B cell (primary cell): ENCODE results near the gene ITGB2.

Experiments
- CTCF ChIP-seq: fragments of 200-600 bp; IDR thresholded peaks from one replicate; pipeline ENCODE4 v1.8.0; 2022; ENCODE audit warnings: antibody characterized with exemption, mild to moderate bottlenecking
- EZH2 ChIP-seq: IDR thresholded peaks from 2 replicates; pipeline ENCODE4 v1.6.1; 2012; ENCODE audit warnings: borderline replicate concordance, low read depth, mild to moderate bottlenecking, moderate library complexity, low read length; ENCODE audit not compliant: insufficient read depth, poor library complexity, severe bottlenecking

DNA sequence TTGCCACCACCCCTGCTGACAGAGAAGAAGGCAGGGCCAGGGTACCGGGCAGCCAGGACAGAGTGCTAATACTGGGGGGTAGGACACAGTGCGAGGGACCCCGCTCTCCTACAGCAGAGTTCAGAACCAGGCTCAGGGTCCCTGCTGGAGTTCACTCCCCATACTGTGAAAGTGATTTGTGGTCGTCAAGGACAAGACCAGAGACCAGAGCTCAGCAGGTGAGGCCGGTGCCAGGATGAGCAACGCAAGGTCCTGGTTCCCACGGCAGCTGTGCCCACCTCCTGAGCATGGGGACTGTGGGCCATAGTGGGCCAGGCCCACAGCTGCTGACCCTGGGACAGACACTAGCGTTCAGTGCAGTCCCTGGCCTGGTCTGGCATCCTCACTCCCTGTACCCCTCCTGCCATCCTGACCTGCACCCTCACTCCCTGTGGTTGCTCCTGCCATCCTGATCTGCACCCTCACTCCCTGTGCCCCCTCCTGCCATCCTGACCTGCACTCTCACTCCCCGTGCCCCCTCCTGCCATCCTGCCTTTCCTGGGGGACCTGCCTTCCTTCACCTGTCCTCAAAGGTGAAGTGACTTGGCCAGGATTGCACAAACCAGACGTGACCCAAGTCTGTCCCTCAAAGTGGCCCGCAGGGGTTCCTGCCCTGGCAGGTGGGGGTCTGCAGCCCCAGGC is 33.4 kb downstream of the ITGB2 start:
- TF ChIP-seq EZH2 (no peak), CTCF (no peak)
